Esophagus squamous epithelium (tissue), 4 donors: ENCODE measurements around the gene TNNC2.

Experiments used
- CTCF ChIP-seq, 6 experiments: fragments of 450-650 bp in 4 of 6; fragments of 200-600 bp in 2 of 6; sonication (generic) in 2 of 6; IDR thresholded peaks; one replicate each; pipeline ENCODE4 v1.5.1; 2016 to 2019; ENCODE audit warnings: antibody characterized with exemption in 6 of 6, mild to moderate bottlenecking in 4 of 6, moderate library complexity in 4 of 6
- POLR2A ChIP-seq, 4 donors: fragments of 450-650 bp; IDR thresholded peaks; one replicate each; pipeline ENCODE4 v1.6.1; 2017; ENCODE audit warnings: antibody characterized with exemption in 4 of 4, mild to moderate bottlenecking in 4 of 4, moderate library complexity in 3 of 4

- TF ChIP-seq CTCF (IDR thresholded peaks at IDR 0.05) (peak; percentile 44 to 65 (median 57)), POLR2A (IDR thresholded peaks at IDR 0.05) (no peak)
These were observed 28.0 kb downstream of the TNNC2 start for GRCh38 chr20:45798935-45799642.
